Measurements from ENCODE around the gene BARHL2.

Gene BARHL2

GRCh38 chr1:90761156-90761555 is 44.1 kb upstream of the BARHL2 start:
- H3K4me3 ChIP-seq (ENCODE audit: low read depth, low read length): no peak overlapping the region
- CTCF ChIA-PET: interaction anchor here (1.5 kb wide), 1 partner anchor 40 kb away, joined by 3 read pairs; no protein-coding TSS in a partner anchor
- H3K9me3 ChIP-seq (ENCODE audit: control insufficient read depth, insufficient read depth, low read depth, low read length): no peaks in the 10 kb centered on the region
- TF ChIP-seq ZBTB44 (tag by site-specific recombination; IDR thresholded peaks at IDR 0.05): no peak
- no peak for TF ChIP-seq ZNF544 (tag by site-specific recombination; IDR thresholded peaks at IDR 0.05)
- no peak for TF ChIP-seq ZNF777 (tag by site-specific recombination; IDR thresholded peaks at IDR 0.05; ENCODE audit: borderline replicate concordance)
- TF ChIP-seq MZF1 (tag by site-specific recombination; IDR thresholded peaks at IDR 0.05; ENCODE audit: borderline replicate concordance): no peak
- no peak for TF ChIP-seq ZNF202 (tag by site-specific recombination; IDR thresholded peaks at IDR 0.05; ENCODE audit: borderline replicate concordance)
- no peak for TF ChIP-seq ZNF169 (tag by site-specific recombination; IDR thresholded peaks at IDR 0.05)
- TF ChIP-seq ZNF521 (tag by site-specific recombination; IDR thresholded peaks at IDR 0.05): no peak
- TF ChIP-seq HOXD13 (CRISPR knock-in tag; IDR thresholded peaks at IDR 0.05; ENCODE audit: borderline replicate concordance): no peak
- no peak for TF ChIP-seq ZNF239 (tag by site-specific recombination; IDR thresholded peaks at IDR 0.05)
- no peak for TF ChIP-seq ZNF792 (tag by site-specific recombination; IDR thresholded peaks at IDR 0.05)
- no peak for TF ChIP-seq SP3 (tag by site-specific recombination; IDR thresholded peaks at IDR 0.05)
- TF ChIP-seq PATZ1 (tag by site-specific recombination; IDR thresholded peaks at IDR 0.05): no peak
- TF ChIP-seq ZNF324 (tag by site-specific recombination; IDR thresholded peaks at IDR 0.05): no peak
- no peak for TF ChIP-seq ZNF501 (tag by site-specific recombination; IDR thresholded peaks at IDR 0.05)
- no peak for TF ChIP-seq ZNF677 (tag by site-specific recombination; IDR thresholded peaks at IDR 0.05)
- TF ChIP-seq ZNF624 (tag by site-specific recombination; IDR thresholded peaks at IDR 0.05): no peak
- H3K27ac ChIP-seq (ENCODE audit: extremely low read depth, low read depth, low read length): no peak overlapping the region
- POLR2A ChIA-PET: no interaction called here
- H3K4me1 ChIP-seq (ENCODE audit: control insufficient read depth, insufficient read depth, low read length): no peaks in the 10 kb centered on the region
- no peaks in the 10 kb centered on the region for H3K36me3 ChIP-seq (ENCODE audit: control insufficient read depth in 2 of 2, insufficient read depth in 1 of 2, low read length in 2 of 2)

GRCh38 chr1:90753556-90753955 is 36.5 kb upstream of the BARHL2 start:
- Histone ChIP-seq H3K9me3 (ENCODE audit: control insufficient read depth, insufficient read depth, low read depth, low read length) (no peaks in the 10 kb centered on the region), H3K36me3 (ENCODE audit: control insufficient read depth in 2 of 2, insufficient read depth in 1 of 2, low read length in 2 of 2) (no peaks in the 10 kb centered on the region), H3K27ac (ENCODE audit: extremely low read depth, low read depth, low read length) (no peak overlapping the region), H3K4me1 (ENCODE audit: control insufficient read depth, insufficient read depth, low read length) (no peaks in the 10 kb centered on the region), H3K4me3 (ENCODE audit: low read depth, low read length) (no peak overlapping the region)
- CTCF ChIA-PET: interaction anchor here (0.6 kb wide), 1 partner anchor 14 kb away, joined by 3 read pairs; no protein-coding TSS in a partner anchor
- POLR2A ChIA-PET: no interaction called here
- TF ChIP-seq ZNF639 (tag by site-specific recombination; IDR thresholded peaks at IDR 0.05): no peak
- peak; percentile 73 for TF ChIP-seq SP7 (tag by site-specific recombination; IDR thresholded peaks at IDR 0.05)
- no peak for TF ChIP-seq ZNF776 (tag by site-specific recombination; IDR thresholded peaks at IDR 0.05; ENCODE audit: borderline replicate concordance)
- peak; percentile 63; the same call in 1 of the 2 replicates for TF ChIP-seq ZNF664 (tag by site-specific recombination; IDR thresholded peaks at IDR 0.05)
- peak; percentile 26; the same call in 1 of the 2 replicates for TF ChIP-seq PRDM6 (tag by site-specific recombination; IDR thresholded peaks at IDR 0.05)

Data from HEK293 (cell line).